Measurements from ENCODE around the gene P2RY10. TPM values are rescaled to one million over a fixed set of nuclear protein-coding genes. Genes with fewer than 3 reads are reported as not detected.
A peak's percentile ranks its signal among the peaks of the same experiment; 100 is the strongest.

The P2RY10 gene
- total RNA-seq, 1 donor from 2014 or later, result 72.7 TPM

DNA sequence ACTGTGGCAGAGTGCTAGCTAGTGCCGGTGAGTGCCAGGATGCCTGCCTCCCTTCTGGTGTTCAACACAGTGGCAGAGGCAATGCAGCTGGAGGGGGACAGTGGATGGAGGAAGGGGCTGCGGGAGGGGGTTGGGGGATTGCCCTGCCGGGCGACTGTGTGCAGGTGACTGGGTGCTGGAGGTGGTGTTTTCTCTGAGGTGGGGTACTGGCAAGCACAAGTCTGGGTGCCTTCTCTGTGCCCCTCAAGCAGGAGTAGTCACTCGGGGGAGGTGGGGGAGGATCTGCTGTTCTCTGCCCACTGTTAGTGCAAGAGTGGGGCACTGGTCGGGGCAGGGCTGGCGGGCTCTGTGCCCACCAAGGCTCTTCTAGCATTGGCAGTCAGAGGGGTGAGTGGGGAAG, 10.3 kb upstream of the P2RY10 start:
- Mint-ChIP-seq H3K9me3 (no peaks in the 10 kb centered on the region), H3K4me3 (no peak overlapping the region), H3K4me1 (no peaks in the 10 kb centered on the region), H3K27me3 (no peaks in the 10 kb centered on the region), H3K27ac (no peak overlapping the region), H3K36me3 (ENCODE audit: low read depth) (no peaks in the 10 kb centered on the region)
- DNase-seq, result no peak
- ChIA-PET CTCF (no interaction called here), POLR2A (no interaction called here)
- TF ChIP-seq, protein P1, sequence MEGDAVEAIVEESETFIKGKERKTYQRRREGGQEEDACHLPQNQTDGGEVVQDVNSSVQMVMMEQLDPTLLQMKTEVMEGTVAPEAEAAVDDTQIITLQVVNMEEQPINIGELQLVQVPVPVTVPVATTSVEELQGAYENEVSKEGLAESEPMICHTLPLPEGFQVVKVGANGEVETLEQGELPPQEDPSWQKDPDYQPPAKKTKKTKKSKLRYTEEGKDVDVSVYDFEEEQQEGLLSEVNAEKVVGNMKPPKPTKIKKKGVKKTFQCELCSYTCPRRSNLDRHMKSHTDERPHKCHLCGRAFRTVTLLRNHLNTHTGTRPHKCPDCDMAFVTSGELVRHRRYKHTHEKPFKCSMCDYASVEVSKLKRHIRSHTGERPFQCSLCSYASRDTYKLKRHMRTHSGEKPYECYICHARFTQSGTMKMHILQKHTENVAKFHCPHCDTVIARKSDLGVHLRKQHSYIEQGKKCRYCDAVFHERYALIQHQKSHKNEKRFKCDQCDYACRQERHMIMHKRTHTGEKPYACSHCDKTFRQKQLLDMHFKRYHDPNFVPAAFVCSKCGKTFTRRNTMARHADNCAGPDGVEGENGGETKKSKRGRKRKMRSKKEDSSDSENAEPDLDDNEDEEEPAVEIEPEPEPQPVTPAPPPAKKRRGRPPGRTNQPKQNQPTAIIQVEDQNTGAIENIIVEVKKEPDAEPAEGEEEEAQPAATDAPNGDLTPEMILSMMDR (IDR thresholded peaks at IDR 0.05), result no peak
- no peak for ATAC-seq (ENCODE audit: low read depth)
- intact Hi-C loops (cut with micrococcal nuclease), result loop anchor here (5.0 kb wide), 1 partner anchor 427 kb away; no protein-coding TSS in a partner anchor

DNA sequence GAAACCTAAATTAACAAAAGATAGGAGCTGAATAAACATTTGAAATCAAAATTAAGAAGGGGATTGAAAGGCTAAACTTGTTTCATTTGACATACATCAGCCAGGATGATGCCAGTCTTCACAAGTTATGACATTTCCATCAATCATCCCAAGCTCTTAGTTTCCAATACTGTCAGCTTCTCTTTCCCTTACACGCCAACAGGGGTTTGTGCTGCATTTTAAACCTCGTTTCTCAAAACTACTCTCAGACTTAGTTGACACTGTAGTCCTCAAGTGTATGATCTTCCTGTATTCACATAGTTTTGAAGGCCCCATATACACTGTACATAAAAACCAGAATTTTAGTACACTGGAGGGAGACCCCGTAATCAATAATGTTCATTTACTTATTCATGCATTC, 840 bp upstream of the P2RY10 start:
- Mint-ChIP-seq H3K27ac (peak overlapping the region; percentile 98), H3K27me3 (no peaks in the 10 kb centered on the region), H3K4me3 (peak overlapping the region; percentile 97), H3K36me3 (ENCODE audit: low read depth) (peaks cover 37% of the 10 kb centered on the region), H3K9me3 (no peaks in the 10 kb centered on the region), H3K4me1 (peaks cover 56% of the 10 kb centered on the region)
- intact Hi-C loops (cut with micrococcal nuclease), result loop anchor here (2.0 to 10.0 kb wide), 3 partner anchors 58 to 1860 kb away; partner anchors contain the start of gene BRWD3
- TF ChIP-seq, protein P1 (IDR thresholded peaks at IDR 0.05), result no peak
- no peak for DNase-seq
- no peak for ATAC-seq (ENCODE audit: low read depth)
- POLR2A ChIA-PET, result interaction anchor here (1.2 to 5.4 kb wide), 7 partner anchors 13 to 615 kb away, joined by 3 to 48 read pairs (median 4); no protein-coding TSS in a partner anchor
- CTCF ChIA-PET, result interaction anchor here (3.2 kb wide), 1 partner anchor 138 kb away, joined by 12 read pairs; no protein-coding TSS in a partner anchor

DNA sequence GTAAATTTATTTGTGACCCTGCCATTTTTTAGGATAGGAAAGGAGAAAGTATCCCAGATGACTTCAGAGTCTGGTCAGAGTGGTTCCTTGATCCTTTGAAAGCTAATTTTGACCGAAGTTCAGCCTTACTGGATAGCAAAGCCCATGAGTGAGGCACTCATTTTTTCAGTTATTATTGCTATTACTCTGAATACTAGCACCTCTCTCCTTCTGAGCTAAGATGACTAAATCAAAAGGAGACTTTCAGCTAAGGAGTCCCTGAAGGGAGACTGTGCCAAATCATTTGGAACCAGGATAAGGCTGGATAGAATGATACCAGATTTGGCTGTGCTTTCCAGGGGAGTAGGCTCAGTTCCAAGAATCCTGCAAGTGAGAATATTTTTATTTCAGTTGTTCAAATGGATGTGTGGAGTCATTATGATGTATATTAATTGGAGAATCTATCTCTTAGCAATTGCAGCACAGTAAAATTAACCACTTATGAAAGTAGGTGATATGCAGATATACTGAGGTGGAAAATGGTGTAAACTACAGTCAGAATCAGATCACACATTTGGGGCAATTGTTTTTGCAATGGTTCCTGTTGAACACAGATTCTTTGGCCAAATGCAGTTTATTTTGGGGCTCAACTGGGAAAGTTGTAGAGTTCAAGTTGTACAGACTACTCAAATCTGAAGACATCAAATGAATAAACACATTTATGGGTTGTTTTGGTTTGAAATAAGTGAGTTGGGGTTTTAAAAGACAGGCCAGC, 1.2 kb downstream of the P2RY10 start:
- no peak for ATAC-seq (ENCODE audit: low read depth)

DNA sequence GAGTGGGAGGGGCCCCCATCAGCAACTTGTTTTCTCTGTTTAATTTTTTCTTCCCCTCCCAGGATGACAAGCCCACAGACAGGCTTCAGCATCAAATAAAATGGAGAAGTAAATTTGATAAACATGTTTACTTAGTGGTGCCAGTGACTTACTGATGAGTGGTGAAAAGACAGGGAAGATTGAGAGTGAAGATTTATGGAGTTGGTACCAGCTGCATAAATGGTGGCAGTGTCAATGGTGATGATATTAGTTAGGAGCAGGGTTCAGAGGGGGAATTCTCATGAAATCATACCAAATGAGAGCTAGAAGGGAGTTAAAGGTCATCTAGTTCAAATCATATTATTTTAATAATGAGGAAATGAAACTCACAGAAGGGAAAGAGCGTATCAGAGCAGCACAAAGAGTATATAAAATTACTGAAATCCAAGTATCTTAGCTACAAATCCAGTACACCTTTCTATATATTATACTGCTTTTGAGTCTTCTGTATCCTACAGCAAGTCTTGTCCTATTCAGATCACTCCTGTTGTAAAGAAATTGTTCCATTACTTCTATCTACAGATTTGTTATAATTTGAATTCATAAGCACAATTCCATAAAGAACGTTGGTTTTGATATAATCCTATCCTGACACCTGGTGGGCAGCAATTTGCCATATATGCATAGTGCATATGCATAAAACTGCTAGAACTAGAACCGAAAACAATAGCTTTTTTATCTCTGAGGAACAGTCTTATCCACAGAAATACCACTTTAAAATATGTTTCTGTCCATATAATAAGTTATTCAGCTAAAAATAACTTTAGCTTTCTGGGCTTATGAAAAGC, 5.0 kb downstream of the P2RY10 start:
- Mint-ChIP-seq H3K9me3 (no peaks in the 10 kb centered on the region), H3K4me3 (peak overlapping the region; percentile 97), H3K4me1 (peaks cover 63% of the 10 kb centered on the region), H3K27me3 (no peaks in the 10 kb centered on the region), H3K36me3 (ENCODE audit: low read depth) (peaks cover 78% of the 10 kb centered on the region), H3K27ac (peak overlapping the region; percentile 98)
- POLR2A ChIA-PET, result interaction anchor here (0.8 to 1.4 kb wide), 9 partner anchors 8 to 309 kb away, joined by 3 to 6 read pairs (median 4); no protein-coding TSS in a partner anchor
- ATAC-seq (ENCODE audit: low read depth), result peak; percentile 54
- intact Hi-C loops (cut with micrococcal nuclease), result loop anchor here (5.0 kb wide), 1 partner anchor 393 kb away; no protein-coding TSS in a partner anchor
- no peak for DNase-seq
- CTCF ChIA-PET, result interaction anchor here (0.8 to 1.0 kb wide), 3 partner anchors 62 to 196 kb away, joined by 3 to 4 read pairs (median 3); no protein-coding TSS in a partner anchor
- TF ChIP-seq, protein P1 (IDR thresholded peaks at IDR 0.05), result no peak

More for the DNA sequence above, 1.2 kb downstream of the P2RY10 start:
- Mint-ChIP-seq H3K9me3 (no peaks in the 10 kb centered on the region), H3K27me3 (no peaks in the 10 kb centered on the region), H3K4me1 (peaks cover 67% of the 10 kb centered on the region), H3K4me3 (peak overlapping the region; percentile 97), H3K36me3 (ENCODE audit: low read depth) (peaks cover 49% of the 10 kb centered on the region), H3K27ac (peak overlapping the region; percentile 98)
- CTCF ChIA-PET, result interaction anchor here (3.2 kb wide), 1 partner anchor 136 kb away, joined by 12 read pairs; no protein-coding TSS in a partner anchor
- no peak for DNase-seq
- intact Hi-C loops (cut with micrococcal nuclease), result loop anchor here (5.0 to 10.0 kb wide), 6 partner anchors 136 to 1858 kb away; partner anchors contain the start of genes BRWD3, COX7B, CYSLTR1 and GPR174
- TF ChIP-seq, protein P1 (IDR thresholded peaks at IDR 0.05), result no peak
- POLR2A ChIA-PET, result interaction anchor here (1.3 to 5.4 kb wide), 4 partner anchors 11 to 144 kb away, joined by 4 to 48 read pairs (median 7); no protein-coding TSS in a partner anchor
